Thymus (tissue), 11 donors: ENCODE measurements around the gene C10orf71. TPM values are rescaled to one million over a fixed set of nuclear protein-coding genes. Genes with fewer than 3 reads are reported as not detected.

Experiments
- DNase-seq, 9 donors: peaks; one replicate each; pipeline ENCODE4 v3.0.0-alpha.2; 2013; ENCODE audit warnings: low spot score in 9 of 9, low read depth in 6 of 9, missing footprints in 1 of 9
- H3K27ac ChIP-seq, 2 donors: one replicate each; pipeline ENCODE4 v1.5.1; 2013; ENCODE audit warnings: control low read depth in 1 of 2, low read depth in 1 of 2, low read length in 1 of 2, mild to moderate bottlenecking in 1 of 2, moderate library complexity in 1 of 2
- H3K27me3 ChIP-seq, 2 donors: one replicate each; pipeline ENCODE4 v1.5.1; 2013; ENCODE audit warnings: low read length in 1 of 2; ENCODE audit not compliant: control insufficient read depth in 2 of 2, insufficient read depth in 1 of 2
- H3K36me3 ChIP-seq, 2 donors: one replicate each; pipeline ENCODE4 v1.5.1; 2013; ENCODE audit warnings: low read length in 1 of 2, mild to moderate bottlenecking in 1 of 2, moderate library complexity in 1 of 2; ENCODE audit not compliant: control insufficient read depth in 2 of 2, insufficient read depth in 2 of 2
- H3K4me1 ChIP-seq, 2 donors: one replicate each; pipeline ENCODE4 v1.5.1; 2013; ENCODE audit warnings: low read length in 2 of 2; ENCODE audit not compliant: control insufficient read depth in 2 of 2, insufficient read depth in 2 of 2
- H3K4me3 ChIP-seq, 2 donors: one replicate each; pipeline ENCODE4 v1.5.1; 2013; ENCODE audit warnings: low read length in 2 of 2, control low read depth in 1 of 2, mild to moderate bottlenecking in 1 of 2
- H3K9me3 ChIP-seq, 2 donors: one replicate each; pipeline ENCODE4 v1.5.1; 2013; ENCODE audit warnings: low read length in 1 of 2, mild to moderate bottlenecking in 1 of 2; ENCODE audit not compliant: control insufficient read depth in 2 of 2, insufficient read depth in 1 of 2
- WGBS: extraction: QIAGEN DNeasy Blood & Tissue Kit; methylation state at CpG from one replicate; pipeline ENCODE4 v1.1.7; 2013; 5-methylcytosine and 5-hydroxymethylcytosine counted together
- polyA plus RNA-seq: library from polyadenylated mRNA; stranded (reverse); fragments of 200-250 nt; gene quantifications from one replicate; pipeline ENCODE4 v1.2.3, GENCODE V29; 2013
- total RNA-seq: library from RNA; stranded (reverse); fragments of 120-200 nt; gene quantifications from one replicate; pipeline ENCODE4 v1.2.4, GENCODE V29; 2013
- donor health status: healthy.

C10orf71 gene
- total and polyA plus RNA-seq, 2 donors: 0.02 to 0.05 TPM

GRCh38 chr10:49271346-49271745 is 27.6 kb upstream of the C10orf71 start:
- H3K36me3 ChIP-seq: no peaks in the 10 kb centered on the region
- peaks cover 0 to 15% of the 10 kb centered on the region in 2 donors for H3K4me1 ChIP-seq
- 96% methylated on average over 11 of the region's 11 CpGs for WGBS
- DNase-seq: no peak
- no peaks in the 10 kb centered on the region for H3K27me3 ChIP-seq
- H3K27ac ChIP-seq: no peak overlapping the region
- H3K4me3 ChIP-seq: no peak overlapping the region
- no peaks in the 10 kb centered on the region for H3K9me3 ChIP-seq

- WGBS: 29% methylated on average over 21 of the region's 21 CpGs
- Histone ChIP-seq H3K4me3 (no peak overlapping the region), H3K4me1 (peaks cover 0 to 15% of the 10 kb centered on the region in 2 donors), H3K9me3 (no peaks in the 10 kb centered on the region), H3K27ac (no peak overlapping the region), H3K36me3 (no peaks in the 10 kb centered on the region), H3K27me3 (no peaks in the 10 kb centered on the region)
- DNase-seq: no peak
Observed at GRCh38 chr10:49272251-49273081, 26.5 kb upstream of the C10orf71 start.

- no peak overlapping the region for H3K4me3 ChIP-seq
- H3K9me3 ChIP-seq: no peaks in the 10 kb centered on the region
- H3K36me3 ChIP-seq: no peaks in the 10 kb centered on the region
- H3K27me3 ChIP-seq: no peaks in the 10 kb centered on the region
- H3K4me1 ChIP-seq: peaks cover 0 to 15% of the 10 kb centered on the region in 2 donors
- no peak overlapping the region for H3K27ac ChIP-seq
- no peak for DNase-seq
- 85% methylated on average over 1 of the region's 1 CpG for WGBS
Observed at GRCh38 chr10:49273082-49273465, 25.9 kb upstream of the C10orf71 start.

GRCh38 chr10:49273626-49274025 is 25.3 kb upstream of the C10orf71 start:
- 96% methylated on average over 8 of the region's 8 CpGs for WGBS
- no peak overlapping the region for H3K4me3 ChIP-seq
- DNase-seq: no peak
- H3K36me3 ChIP-seq: no peaks in the 10 kb centered on the region
- H3K27ac ChIP-seq: no peak overlapping the region
- H3K9me3 ChIP-seq: no peaks in the 10 kb centered on the region
- peaks cover 0 to 15% of the 10 kb centered on the region in 2 donors for H3K4me1 ChIP-seq
- no peaks in the 10 kb centered on the region for H3K27me3 ChIP-seq

- Histone ChIP-seq H3K27me3 (no peaks in the 10 kb centered on the region), H3K4me3 (no peak overlapping the region), H3K4me1 (peaks cover 0 to 15% of the 10 kb centered on the region in 2 donors), H3K36me3 (no peaks in the 10 kb centered on the region), H3K9me3 (no peaks in the 10 kb centered on the region), H3K27ac (no peak overlapping the region)
- 96% methylated on average over 6 of the region's 6 CpGs for WGBS
- DNase-seq: no peak
Observed at GRCh38 chr10:49274886-49275285, 24.1 kb upstream of the C10orf71 start.

GRCh38 chr10:49275896-49276295 is 23.1 kb upstream of the C10orf71 start:
- Histone ChIP-seq H3K9me3 (no peaks in the 10 kb centered on the region), H3K27ac (no peak overlapping the region), H3K36me3 (no peaks in the 10 kb centered on the region), H3K4me1 (peaks cover 0 to 15% of the 10 kb centered on the region in 2 donors), H3K27me3 (no peaks in the 10 kb centered on the region), H3K4me3 (no peak overlapping the region)
- DNase-seq: no peak
- 99% methylated on average over 4 of the region's 4 CpGs for WGBS

GRCh38 chr10:49276596-49276995 is 22.4 kb upstream of the C10orf71 start:
- Histone ChIP-seq H3K4me1 (peaks cover 0 to 15% of the 10 kb centered on the region in 2 donors), H3K4me3 (no peak overlapping the region), H3K27me3 (no peaks in the 10 kb centered on the region), H3K9me3 (no peaks in the 10 kb centered on the region), H3K27ac (no peak overlapping the region), H3K36me3 (no peaks in the 10 kb centered on the region)
- 99% methylated on average over 4 of the region's 4 CpGs for WGBS
- no peak for DNase-seq

GRCh38 chr10:49277973-49278372 is 21.0 kb upstream of the C10orf71 start:
- WGBS: 96% methylated on average over 5 of the region's 5 CpGs
- Histone ChIP-seq H3K27me3 (no peaks in the 10 kb centered on the region), H3K4me1 (peaks cover 0 to 6% of the 10 kb centered on the region in 2 donors), H3K27ac (no peak overlapping the region), H3K36me3 (no peaks in the 10 kb centered on the region), H3K4me3 (no peak overlapping the region), H3K9me3 (no peaks in the 10 kb centered on the region)
- DNase-seq: no peak

GRCh38 chr10:49278497-49278981 is 20.4 kb upstream of the C10orf71 start:
- Histone ChIP-seq H3K36me3 (no peaks in the 10 kb centered on the region), H3K27ac (no peak overlapping the region), H3K27me3 (no peaks in the 10 kb centered on the region), H3K4me1 (peaks cover 0 to 2% of the 10 kb centered on the region in 2 donors), H3K4me3 (no peak overlapping the region), H3K9me3 (no peaks in the 10 kb centered on the region)
- WGBS: 78% methylated on average over 7 of the region's 7 CpGs
- no peak for DNase-seq
